Stimulated activated CD8-positive, alpha-beta memory T cell treated with anti-CD3 and anti-CD28 coated beads, Interleukin-12 subunit alpha, Interleukin-12 subunit beta, amount 100 ng/mL, for 1 hour (primary cell): ENCODE measurements around the gene ALK.

Source experiments
- DNase-seq: peaks from one replicate; pipeline ENCODE4 v3.0.0-alpha.2; 2020; ENCODE audit warnings: low read depth

The ALK gene

DNA sequence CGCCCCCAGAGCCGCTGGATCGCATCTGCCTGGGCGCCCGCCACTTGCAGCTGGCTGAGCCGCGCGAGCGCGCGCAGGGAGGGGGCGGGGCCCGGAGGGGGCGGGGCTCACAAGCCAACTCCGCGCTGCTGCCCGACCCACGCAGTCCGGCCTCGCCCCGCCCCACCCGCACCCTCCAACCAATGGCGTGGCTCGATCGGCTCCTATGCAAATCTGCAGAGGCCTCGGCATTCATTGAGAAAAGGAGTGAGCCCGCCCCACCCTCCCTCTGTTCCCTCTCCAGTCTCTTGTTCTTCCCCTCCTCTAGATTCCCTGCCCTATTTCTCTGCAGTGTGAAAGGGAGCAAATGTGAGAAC lies at the start of gene ALK:
ALK (minus strand) TSS at position 27 of the 356 bp plus-strand sequence. CDS start 927 bp downstream, outside the sequence.
- DNase-seq: no peak

DNA sequence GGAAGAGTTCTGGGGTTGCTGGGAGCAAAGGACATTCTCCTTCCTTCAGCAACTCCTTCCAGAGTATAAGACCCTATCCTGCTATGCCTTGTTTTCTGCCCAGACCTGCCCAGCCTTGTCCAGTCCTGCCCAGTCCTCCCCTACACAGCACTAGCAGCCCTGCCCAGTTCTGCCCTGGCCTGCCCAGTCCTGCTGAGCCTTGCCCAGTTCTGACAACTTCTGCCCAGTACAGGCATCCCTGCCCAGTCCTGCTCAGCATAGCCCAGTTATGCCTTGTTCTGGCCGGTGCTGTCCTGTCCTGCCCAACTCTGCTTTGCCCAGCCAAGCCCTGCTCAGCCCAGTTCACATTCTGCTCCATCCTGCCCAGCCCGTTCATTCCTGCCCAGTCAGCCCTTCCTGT lies 44.9 kb upstream of the ALK start:
- DNase-seq: no peak

DNA sequence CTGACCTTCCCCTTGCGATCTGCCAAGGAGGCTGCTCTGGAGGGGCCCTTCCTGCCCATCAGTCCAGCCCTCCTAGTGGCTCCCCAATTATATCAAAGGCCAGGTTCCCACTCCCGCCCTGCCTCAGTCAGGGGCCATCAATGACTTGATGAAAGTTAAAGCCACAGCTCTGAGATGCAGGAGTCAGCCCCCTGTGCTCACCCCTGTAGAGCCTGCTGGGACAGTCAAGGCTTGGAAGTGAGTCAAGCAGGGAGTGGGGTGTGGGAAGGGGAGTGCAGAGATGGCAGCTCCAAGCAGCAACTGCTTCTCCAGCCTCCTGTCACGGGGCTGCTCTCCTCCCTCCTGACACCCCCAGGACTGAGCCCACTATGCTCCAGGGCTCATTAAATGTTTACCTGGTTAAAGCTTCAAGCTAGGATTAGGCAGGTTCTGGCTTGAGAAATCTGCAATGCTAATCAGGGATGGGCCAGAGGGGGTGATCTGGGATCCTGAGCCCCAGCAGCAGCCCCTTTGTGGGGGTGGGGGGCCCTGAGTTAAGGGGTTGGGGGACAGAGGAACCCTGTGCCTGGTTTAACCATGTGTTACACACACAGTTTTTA lies 42.7 kb upstream of the ALK start:
- DNase-seq: no peak

- no peak for DNase-seq
Measured at GRCh38 chr2:29962922-29963321, 41.5 kb upstream of the ALK start.

DNA sequence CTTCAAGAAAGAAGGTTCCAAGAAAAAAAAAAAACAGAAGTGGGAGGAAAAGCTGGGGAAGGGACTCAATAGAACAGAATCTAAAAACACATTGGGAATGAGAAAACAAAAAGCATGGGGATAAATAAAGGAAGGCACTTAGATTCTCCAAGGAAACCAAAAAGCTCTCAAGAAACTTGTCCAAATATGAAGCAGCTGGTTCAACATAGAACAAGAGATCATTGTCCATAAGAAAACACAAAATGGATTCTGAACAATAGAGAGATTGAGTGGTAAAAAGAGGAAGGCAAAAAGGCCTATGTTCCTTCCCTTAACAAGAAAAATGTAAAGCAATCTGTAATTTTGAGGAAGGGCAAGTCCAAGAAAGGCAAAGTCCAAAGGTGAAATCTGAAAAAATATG lies 32.9 kb upstream of the ALK start:
- no peak for DNase-seq

DNA sequence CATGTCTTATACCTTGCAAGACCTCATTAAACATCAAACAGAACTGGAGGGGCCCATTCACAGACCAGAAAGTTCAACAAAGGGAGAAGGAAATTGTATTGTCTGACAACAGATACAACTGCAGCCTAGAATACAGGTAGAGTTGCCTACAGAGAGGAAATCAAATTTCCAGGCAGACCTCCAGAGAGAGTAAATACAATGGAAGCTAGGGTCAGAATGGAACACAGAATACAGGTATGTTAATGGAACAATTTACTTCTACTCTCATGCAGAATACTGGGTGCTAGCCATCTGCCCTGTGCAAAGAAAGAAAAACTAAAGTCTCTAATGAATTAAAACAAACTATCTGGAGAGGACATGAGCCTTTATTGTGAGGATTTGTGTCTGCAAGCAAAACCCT lies 31.6 kb upstream of the ALK start:
- DNase-seq: no peak

GRCh38 chr2:29951576-29951975 lies 30.2 kb upstream of the ALK start:
- no peak for DNase-seq

DNA sequence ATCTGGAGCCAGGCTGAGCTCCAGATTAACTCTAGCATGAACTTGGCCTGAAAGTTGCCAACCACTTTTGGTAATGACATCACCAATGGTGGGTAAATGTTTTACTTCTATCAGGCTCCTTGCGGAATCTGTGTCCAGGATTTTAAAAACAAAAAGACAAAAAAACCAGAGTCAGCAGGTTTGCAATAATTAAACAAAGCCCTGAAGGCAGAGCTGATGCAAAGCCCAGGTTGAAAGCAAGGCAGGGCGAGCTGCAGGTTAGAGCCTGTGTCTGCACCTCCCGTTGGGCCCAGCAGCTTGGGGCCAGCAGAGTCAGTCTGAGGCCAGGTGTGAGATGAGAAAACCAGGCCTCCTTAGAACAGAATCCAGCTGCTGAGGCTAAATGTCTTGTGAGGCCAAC lies 29.1 kb upstream of the ALK start:
- DNase-seq: no peak

DNA sequence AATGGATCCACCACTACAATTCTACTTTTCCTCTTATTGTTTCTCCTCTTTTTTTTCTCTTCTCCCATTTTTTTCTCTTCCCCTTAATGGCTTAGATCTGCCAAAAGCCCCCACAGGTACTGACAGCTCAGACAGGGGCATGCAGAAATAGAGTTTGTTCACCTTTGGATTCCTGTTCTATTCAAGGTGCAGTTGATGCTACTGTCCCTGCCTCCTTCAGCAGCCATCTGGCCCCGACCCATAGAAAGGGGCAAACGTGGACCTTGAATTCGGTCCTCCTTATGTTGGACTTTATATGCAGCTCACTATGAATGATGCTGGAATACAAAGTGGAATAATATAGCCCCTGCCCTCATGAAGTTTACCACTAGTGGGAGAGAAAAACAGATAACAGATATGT lies 27.7 kb upstream of the ALK start:
- DNase-seq: no peak

GRCh38 chr2:29946505-29946904 lies 25.1 kb upstream of the ALK start:
- no peak for DNase-seq

DNA sequence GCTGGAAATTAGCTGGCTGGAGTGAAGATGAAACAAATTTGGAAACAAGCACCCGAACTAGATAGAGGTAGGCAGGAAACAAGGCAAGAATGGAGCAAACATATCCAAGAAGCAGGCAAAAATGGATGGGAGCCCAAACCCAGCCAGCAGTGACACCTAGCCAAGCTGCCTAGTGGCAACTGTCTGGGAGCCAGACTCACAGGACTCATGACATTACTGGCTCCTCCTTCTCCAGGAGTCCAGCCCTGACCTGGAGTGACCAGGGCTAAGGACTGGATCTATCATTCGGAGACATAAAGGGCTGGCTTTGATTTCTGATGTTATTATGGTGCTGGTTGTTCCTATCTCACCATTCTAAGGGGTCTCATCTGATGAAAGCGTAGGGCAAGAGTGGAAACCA lies 21.3 kb upstream of the ALK start:
- no peak for DNase-seq

DNA sequence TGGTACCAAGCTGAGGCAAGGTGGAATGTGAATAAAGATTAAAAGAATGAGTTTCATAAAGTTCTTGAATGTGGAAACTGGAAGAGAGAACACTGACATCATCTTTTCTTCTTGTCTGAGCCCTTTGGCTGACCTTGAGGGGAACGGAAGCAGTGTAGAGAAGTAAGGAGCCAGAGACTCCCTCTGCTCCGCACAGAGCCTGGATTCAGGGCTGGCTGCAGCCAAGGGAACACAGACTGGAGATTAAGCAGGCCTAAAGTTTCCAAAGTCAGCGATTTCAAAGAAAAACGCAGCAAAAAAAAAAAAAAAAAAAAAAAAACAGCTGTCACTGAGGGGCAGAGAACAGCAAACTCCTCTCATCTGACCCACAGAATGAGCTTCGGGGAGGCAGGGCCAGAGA lies 19.3 kb upstream of the ALK start:
- no peak for DNase-seq

GRCh38 chr2:29936020-29936419 lies 14.6 kb upstream of the ALK start:
- no peak for DNase-seq

- no peak for DNase-seq
Measured at GRCh38 chr2:29931818-29932217, 10.4 kb upstream of the ALK start.

DNA sequence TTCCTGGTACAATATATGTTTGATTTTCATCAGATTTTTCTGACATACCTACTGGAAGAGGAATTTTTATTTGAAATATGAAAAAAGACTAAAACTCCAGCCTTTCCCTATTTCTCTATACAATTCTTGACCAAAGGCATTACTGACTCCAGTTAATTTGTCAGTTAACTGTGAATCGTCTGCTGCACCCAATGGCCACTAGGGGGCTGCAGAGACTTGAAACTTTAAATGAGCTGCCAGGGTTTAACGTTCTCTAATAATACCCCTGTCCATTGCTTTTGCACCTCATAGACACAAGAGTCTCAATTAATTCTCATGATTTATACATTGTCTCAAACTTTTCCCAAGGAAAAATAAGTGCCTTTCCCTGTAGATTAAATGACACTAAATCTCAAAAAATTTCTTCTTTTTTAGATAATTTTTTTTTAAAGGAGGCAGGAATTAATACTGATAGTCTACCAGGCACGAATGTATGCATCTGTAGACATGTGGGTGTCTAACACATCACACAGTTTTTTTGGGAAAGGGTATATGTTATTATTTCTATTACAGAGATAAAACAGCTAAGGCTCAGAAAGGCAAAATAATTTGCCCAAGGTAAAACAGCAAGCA lies 1.8 kb upstream of the ALK start:
- DNase-seq: peak; percentile 25

DNA sequence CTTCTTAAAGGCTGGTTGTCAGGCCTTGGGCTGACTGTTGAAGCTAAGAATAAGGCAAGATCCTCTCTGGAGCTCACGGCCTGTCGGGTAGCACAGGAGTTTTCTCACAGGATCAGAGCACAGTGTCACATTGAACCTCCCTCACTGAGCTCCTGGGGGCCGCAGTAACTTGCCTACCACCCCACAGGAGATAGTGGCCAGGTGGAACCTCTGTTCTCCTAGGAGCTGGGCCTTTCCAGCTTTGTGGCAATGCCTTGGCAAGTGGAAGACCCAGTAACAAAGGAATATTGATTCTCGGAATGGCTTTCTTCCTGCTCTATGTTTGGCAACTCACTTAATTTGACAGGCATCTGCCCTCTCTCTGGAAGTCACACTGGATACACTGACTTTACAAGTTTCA lies 1.2 kb upstream of the ALK start:
- DNase-seq: no peak

- no peak for DNase-seq
Measured at GRCh38 chr2:29920631-29921559, 491 bp downstream of the ALK start.

DNA sequence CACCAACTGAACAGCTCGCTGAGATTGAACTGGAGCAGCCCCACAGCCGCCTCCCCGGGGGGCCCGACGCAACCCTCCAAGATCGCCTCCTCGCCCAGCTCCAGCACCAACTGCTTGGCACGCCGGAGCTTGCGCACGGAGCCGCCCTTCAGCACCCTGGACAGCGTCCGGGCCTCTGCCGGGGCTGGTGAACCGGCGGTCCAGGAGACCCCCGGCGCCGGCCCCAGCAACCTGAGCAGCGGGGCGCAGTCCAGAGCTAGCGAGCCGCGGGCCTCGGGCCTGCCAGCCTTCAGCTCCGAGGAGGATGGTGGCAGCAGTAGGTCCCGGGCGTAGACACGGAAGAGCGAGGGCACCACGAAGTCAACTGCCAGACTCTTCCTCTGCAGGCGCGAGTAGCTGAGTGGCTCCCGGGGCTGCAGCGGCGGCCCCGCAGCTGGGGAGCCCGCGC lies 1.2 kb downstream of the ALK start:
- peak; percentile 15 for DNase-seq

GRCh38 chr2:29918941-29919340 lies 2.4 kb downstream of the ALK start:
- DNase-seq: no peak

DNA sequence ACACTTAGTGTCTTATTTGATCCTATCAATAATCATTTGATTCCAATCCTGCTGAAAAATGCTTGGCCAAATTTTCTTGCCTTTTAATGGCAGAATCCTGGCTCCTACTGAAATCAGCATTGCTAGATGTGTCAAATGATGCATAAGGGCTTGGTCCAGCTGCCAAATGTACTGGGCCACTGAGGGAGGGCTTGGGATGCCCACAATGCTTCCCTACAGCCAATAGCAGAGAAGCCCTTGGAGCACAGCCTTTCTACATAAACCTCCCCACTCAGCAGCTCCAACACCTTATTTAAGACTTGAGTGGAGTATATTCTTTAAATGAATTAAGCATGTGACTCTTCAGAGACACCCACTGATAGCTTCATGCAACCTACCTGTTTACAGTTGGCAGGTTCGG lies 3.6 kb downstream of the ALK start:
- no peak for DNase-seq

DNA sequence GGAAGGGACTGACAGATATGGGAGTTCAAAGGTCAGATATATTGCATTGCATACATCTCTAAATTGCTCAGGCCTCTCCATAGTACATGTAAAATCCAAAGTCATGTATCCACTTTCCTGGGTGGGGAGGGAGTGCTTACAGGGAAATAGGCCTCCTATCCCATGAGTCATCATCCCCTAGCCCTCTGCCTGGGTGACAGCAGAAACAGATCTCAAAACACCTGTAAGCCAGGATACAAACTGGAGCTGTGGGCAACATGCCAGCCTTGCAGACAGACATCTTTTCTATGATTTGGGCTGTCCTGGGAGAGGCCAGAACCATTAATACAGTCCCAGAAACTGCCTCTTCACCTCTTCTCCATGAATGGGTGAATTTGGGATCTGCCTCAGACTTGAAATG lies 4.8 kb downstream of the ALK start:
- no peak for DNase-seq

DNA sequence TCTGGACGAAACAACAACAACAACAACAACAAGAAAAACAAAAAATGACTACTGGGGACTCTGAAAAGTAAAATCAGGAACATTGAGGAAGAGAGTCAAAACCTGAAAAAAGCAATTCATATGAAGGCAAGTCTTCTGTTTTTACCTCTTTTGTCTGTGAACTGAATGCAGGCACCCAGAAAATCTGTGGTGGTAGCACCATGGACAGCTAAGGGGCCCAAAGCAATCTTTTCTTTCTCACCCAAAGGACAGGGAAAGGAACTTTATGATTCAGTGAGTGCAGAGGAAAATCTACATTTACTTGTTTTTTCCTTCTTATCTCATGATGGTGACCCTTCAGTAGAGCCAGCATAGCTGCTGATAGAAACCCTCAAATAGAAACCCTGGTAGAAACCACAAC lies 10.4 kb downstream of the ALK start:
- DNase-seq: no peak

- no peak for DNase-seq
Measured at GRCh38 chr2:29910465-29910864, 10.9 kb downstream of the ALK start.
